Mucosa of rectum (tissue), 2 donors: Measurements from ENCODE around the gene ZCCHC17.
A peak's percentile ranks its signal among the peaks of the same experiment; 100 is the strongest.
"Not testable (repeated sequence)": the region's sequence is repeated elsewhere in the genome, so short reads cannot be mapped to it uniquely, and the experiment has no call there.

Experiments used
- H3K27ac ChIP-seq, 2 donors: one replicate each; pipeline ENCODE4 v1.7.0; 2013; ENCODE audit warnings: inconsistent platforms in 2 of 2, low read depth in 2 of 2, low read length in 2 of 2
- H3K27me3 ChIP-seq, 2 donors: one replicate each; pipeline ENCODE4 v1.7.0; 2013; ENCODE audit warnings: low read length in 2 of 2; ENCODE audit not compliant: control insufficient read depth in 2 of 2, insufficient read depth in 2 of 2
- H3K36me3 ChIP-seq, 2 donors: one replicate each; pipeline ENCODE4 v1.7.0; 2013; ENCODE audit warnings: low read length in 2 of 2; ENCODE audit not compliant: control insufficient read depth in 2 of 2, insufficient read depth in 2 of 2
- H3K4me1 ChIP-seq, 2 donors: one replicate each; pipeline ENCODE4 v1.7.0; 2013; ENCODE audit warnings: low read length in 2 of 2, mild to moderate bottlenecking in 1 of 2; ENCODE audit not compliant: control insufficient read depth in 2 of 2, insufficient read depth in 2 of 2
- H3K4me3 ChIP-seq, 2 donors: one replicate each; pipeline ENCODE4 v1.7.0; 2013; ENCODE audit warnings: low read length in 2 of 2
- H3K9ac ChIP-seq, 2 donors: one replicate each; pipeline ENCODE4 v1.7.0; 2013; ENCODE audit warnings: low read length in 2 of 2, low read depth in 1 of 2, mild to moderate bottlenecking in 1 of 2
- H3K9me3 ChIP-seq, 2 donors: one replicate each; pipeline ENCODE4 v1.7.0; 2013; ENCODE audit warnings: low read length in 2 of 2; ENCODE audit not compliant: control insufficient read depth in 2 of 2
- donor health status: healthy.
- donor health status: Normal muscosa, but diverticular disease.

Gene ZCCHC17

DNA sequence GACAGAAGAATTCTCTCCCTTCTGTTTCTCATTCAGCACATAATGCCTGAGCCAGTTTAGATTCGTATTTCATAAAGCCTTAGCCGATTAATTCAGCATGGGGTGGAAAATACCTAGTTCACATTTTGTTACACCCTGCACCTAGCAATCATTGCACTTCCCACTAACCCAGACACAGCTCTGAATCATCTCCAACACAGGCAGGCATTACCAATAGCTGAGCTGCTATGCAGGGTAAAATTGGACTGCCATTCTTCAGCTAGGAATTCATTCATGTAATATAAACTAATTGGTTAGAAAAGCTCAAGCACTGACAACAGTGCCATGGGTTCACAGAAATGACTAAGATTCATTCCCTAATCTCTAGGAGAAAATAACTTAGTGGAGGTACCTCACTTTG lies 30.3 kb upstream of the ZCCHC17 start:
- no peak overlapping the region for H3K9ac ChIP-seq
- H3K27ac ChIP-seq, result no peak overlapping the region
- H3K36me3 ChIP-seq, result peaks cover 27 to 46% of the 10 kb centered on the region in 2 donors
- H3K9me3 ChIP-seq, result no peaks in the 10 kb centered on the region
- H3K27me3 ChIP-seq, result no peaks in the 10 kb centered on the region
- peaks cover 0 to 4% of the 10 kb centered on the region in 2 donors for H3K4me1 ChIP-seq
- no peak overlapping the region for H3K4me3 ChIP-seq

DNA sequence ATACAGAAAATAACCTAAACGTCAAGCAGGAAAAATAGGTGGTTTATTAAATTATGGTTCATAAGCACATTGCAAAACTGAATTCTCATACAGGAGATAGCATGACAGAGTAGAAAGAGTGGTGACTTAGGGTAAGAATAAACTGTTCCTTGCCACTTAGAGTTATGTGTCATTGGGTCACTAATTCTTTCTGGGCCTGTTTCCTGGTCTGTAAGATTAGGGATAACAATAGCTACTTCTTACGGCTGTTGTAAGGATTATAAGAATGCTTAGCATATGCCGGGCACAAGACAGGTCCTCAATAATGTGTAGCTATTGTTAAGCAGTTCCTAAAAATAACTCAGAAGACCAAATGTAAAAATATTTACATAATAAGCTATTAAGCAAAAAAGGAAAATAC lies 24.5 kb upstream of the ZCCHC17 start:
- Histone ChIP-seq H3K36me3 (peaks cover 21 to 49% of the 10 kb centered on the region in 2 donors), H3K27me3 (no peaks in the 10 kb centered on the region), H3K4me1 (no peaks in the 10 kb centered on the region)

GRCh38 chr1:31273619-31274018 lies 23.2 kb upstream of the ZCCHC17 start:
- no peaks in the 10 kb centered on the region for H3K9me3 ChIP-seq
- no peak overlapping the region for H3K4me3 ChIP-seq
- peaks cover 26 to 53% of the 10 kb centered on the region in 2 donors for H3K36me3 ChIP-seq

More for the DNA sequence above, 24.5 kb upstream of the ZCCHC17 start:
- Histone ChIP-seq H3K4me3 (no peak overlapping the region), H3K9ac (no peak overlapping the region), H3K9me3 (no peaks in the 10 kb centered on the region), H3K27ac (no peak overlapping the region)

GRCh38 chr1:31282426-31282825 lies 14.4 kb upstream of the ZCCHC17 start:
- not testable (repeated sequence) for H3K9ac ChIP-seq, H3K9me3 ChIP-seq, H3K4me3 ChIP-seq, H3K4me1 ChIP-seq, H3K27ac ChIP-seq, H3K27me3 ChIP-seq
- peaks cover 35 to 50% of the 10 kb centered on the region in 2 donors for H3K36me3 ChIP-seq

More at GRCh38 chr1:31273619-31274018, 23.2 kb upstream of the ZCCHC17 start:
- Histone ChIP-seq H3K9ac (no peak overlapping the region), H3K27ac (no peak overlapping the region), H3K4me1 (no peaks in the 10 kb centered on the region), H3K27me3 (no peaks in the 10 kb centered on the region)

DNA sequence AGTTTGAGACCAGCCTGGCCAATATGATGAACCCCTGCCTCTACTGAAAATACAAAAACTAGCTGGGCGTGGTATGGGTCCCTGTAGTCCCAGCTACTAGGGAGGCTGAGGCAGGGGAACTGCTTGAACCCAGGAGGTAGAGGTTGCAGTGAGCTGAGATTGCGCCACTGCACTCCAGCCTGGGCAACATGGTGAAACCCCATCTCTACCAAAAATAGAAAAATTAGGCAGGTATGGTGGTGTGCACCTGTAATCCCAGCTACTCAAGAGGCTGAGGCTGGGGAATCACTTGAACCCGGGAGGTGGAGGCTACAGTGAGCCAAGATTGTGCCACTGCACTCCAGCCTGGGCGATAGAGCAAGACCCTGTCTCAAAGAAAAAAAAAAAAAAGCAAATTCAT lies 9.0 kb upstream of the ZCCHC17 start:
- not testable (repeated sequence) for H3K4me3 ChIP-seq, H3K9ac ChIP-seq, H3K4me1 ChIP-seq, H3K9me3 ChIP-seq, H3K27ac ChIP-seq, H3K27me3 ChIP-seq
- peaks cover 37 to 42% of the 10 kb centered on the region in 2 donors for H3K36me3 ChIP-seq

GRCh38 chr1:31289021-31289420 lies 7.8 kb upstream of the ZCCHC17 start:
- Histone ChIP-seq H3K4me3 (no peak overlapping the region), H3K27me3 (no peaks in the 10 kb centered on the region), H3K27ac (no peak overlapping the region), H3K4me1 (no peaks in the 10 kb centered on the region), H3K36me3 (peaks cover 46 to 50% of the 10 kb centered on the region in 2 donors), H3K9ac (no peak overlapping the region), H3K9me3 (no peaks in the 10 kb centered on the region)

DNA sequence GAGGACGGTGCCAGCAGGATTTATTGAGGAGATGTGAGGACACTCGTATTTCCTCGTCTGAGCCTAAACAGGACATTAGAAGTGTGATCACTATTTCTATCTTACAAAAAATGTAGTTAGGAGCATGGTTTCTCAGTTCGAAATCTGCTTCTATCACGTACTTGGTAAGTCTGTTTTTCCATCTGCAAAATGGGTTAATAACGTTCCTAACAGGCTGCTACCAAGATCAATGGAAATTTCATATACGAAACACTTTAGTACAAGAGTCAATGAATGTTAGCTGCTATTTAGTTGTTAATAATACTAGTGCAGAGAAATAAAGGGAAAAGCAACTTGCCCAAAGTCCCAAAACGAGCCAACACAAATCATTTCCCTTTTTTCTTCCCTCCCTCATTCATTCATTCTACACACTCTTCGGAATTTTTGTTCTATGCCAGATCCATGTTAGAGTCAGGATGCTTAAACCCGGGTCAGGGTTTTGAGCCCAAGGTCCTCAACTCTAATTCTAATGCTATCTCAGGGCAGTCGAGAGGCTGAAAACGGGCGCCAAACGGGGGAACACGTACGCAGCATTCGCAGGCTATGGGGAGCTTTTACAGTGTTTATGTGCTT lies 852 bp upstream of the ZCCHC17 start:
- Histone ChIP-seq H3K4me1 (peaks cover 14 to 19% of the 10 kb centered on the region in 2 donors), H3K36me3 (peaks cover 17 to 23% of the 10 kb centered on the region in 2 donors), H3K9me3 (no peaks in the 10 kb centered on the region), H3K27ac (peak overlapping the region; percentile 67 to 83), H3K27me3 (no peaks in the 10 kb centered on the region), H3K4me3 (peak overlapping the region; percentile 94 to 97), H3K9ac (peak overlapping the region; percentile 89 to 92)

DNA sequence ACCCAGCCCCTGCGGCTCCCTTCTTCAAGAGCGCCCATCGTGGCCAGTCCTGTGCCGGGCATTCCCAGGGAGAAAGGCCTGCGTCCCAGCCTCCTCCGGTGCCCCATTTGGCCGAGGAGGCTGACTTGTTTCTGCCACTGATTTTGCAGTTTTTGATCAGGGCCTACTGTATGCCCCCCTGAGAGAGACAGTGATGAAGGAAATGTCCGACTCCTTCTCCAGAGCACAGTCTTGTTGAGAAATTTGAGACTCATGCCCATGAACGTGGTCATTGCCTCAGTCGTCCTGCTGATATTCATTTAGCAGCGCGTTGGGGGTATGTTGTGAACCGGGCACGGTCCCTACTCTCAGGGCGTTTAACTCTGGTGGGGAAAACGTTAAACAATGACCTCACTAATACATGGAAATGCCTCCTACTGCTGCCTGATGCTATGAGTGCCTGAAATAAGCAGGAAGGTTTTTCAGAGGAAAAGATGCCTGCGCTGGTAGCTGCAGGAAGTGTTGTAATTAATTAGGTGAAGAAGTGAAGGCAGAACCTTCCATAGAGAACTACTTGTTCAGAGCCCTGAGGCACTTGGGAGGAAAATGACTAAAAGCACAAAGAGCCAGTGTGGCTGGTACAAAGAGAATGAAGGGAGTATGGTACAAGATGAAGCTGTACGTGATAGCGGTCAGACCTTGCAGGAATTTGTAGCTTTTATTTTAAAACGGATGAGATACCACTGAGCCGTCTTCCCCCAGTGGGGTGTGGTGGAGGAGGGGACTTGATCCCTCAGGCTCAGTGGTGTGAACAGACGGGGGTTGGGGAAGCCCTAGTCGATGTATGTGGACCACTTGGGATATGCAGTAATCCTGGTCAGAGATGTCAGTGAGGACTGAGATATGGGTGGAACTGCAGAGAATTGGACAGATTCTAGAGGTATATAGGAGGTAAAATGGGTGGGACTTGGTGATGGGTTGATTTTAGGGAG lies 730 bp downstream of the ZCCHC17 start:
- no peaks in the 10 kb centered on the region for H3K9me3 ChIP-seq
- H3K27me3 ChIP-seq, result no peaks in the 10 kb centered on the region
- peaks cover 10% of the 10 kb centered on the region in 2 donors for H3K36me3 ChIP-seq
- H3K4me3 ChIP-seq, result peak overlapping the region; percentile 82 to 97
- H3K27ac ChIP-seq, result peak overlapping the region; percentile 73 to 90
- H3K9ac ChIP-seq, result peak overlapping the region; percentile 89 to 96
- H3K4me1 ChIP-seq, result peaks cover 14 to 19% of the 10 kb centered on the region in 2 donors

GRCh38 chr1:31299365-31299764 lies 2.5 kb downstream of the ZCCHC17 start:
- Histone ChIP-seq H3K9ac (no peak overlapping the region), H3K27ac (no peak overlapping the region), H3K4me3 (no peak overlapping the region), H3K36me3 (no peaks in the 10 kb centered on the region), H3K9me3 (no peaks in the 10 kb centered on the region), H3K27me3 (no peaks in the 10 kb centered on the region), H3K4me1 (peaks cover 14 to 19% of the 10 kb centered on the region in 2 donors)

GRCh38 chr1:31300193-31300592 lies 3.4 kb downstream of the ZCCHC17 start:
- H3K27me3 ChIP-seq, result no peaks in the 10 kb centered on the region
- H3K4me1 ChIP-seq, result peaks cover 14 to 16% of the 10 kb centered on the region in 2 donors
- H3K9me3 ChIP-seq, result no peaks in the 10 kb centered on the region
- H3K4me3 ChIP-seq, result no peak overlapping the region
- H3K36me3 ChIP-seq, result no peaks in the 10 kb centered on the region
- no peak overlapping the region for H3K27ac ChIP-seq
- no peak overlapping the region for H3K9ac ChIP-seq
